Measurements from ENCODE around the gene STEAP1. TPM values are rescaled to one million over a fixed set of nuclear protein-coding genes. Genes with fewer than 3 reads are reported as not detected.

Gene STEAP1
- 32.6 and 65.6 TPM in 2 replicates for total RNA-seq

GRCh38 chr7:90153943-90154771 lies at the start of gene STEAP1:
STEAP1 (plus strand) TSS chr7:90154469; CDS start chr7:90159789, 5,320 bp downstream.

GRCh38 chr7:90211391-90212148 lies 57.3 kb downstream of the STEAP1 start, which contains the start of gene STEAP2:
STEAP2 (plus strand) TSS chr7:90211740; CDS start chr7:90225083, 13,343 bp downstream.

Other genes starting within 250 kb of the STEAP1 start
- gene STEAP2, start 57.3 kb downstream of the STEAP1 start, total RNA-seq: 16.8 and 19.0 TPM in 2 replicates
- 4.4 and 6.2 TPM in 2 replicates for gene CFAP69, start 90.7 kb downstream of the STEAP1 start, total RNA-seq
- gene FAM237B, start 166.8 kb downstream of the STEAP1 start, total RNA-seq: 0.12 and 0.22 TPM in 2 replicates
- 14.9 and 32.1 TPM in 2 replicates for gene GTPBP10, start 192.2 kb downstream of the STEAP1 start, total RNA-seq
- gene CLDN12, start 249.0 kb downstream of the STEAP1 start, total RNA-seq: 51.5 and 66.2 TPM in 2 replicates

Measured in uterine smooth muscle cell (primary cell).